Activated CD4-positive, CD25-positive, alpha-beta regulatory T cell treated with anti-CD3 and anti-CD28 coated beads, Interleukin-2, amount 50 U/mL, for 16 hours (primary cell): ENCODE data around the gene CCNK.

Source experiments
- DNase-seq: peaks from one replicate; pipeline ENCODE4 v3.0.0-alpha.2; 2020; ENCODE audit warnings: low read depth, low spot score

Gene CCNK

GRCh38 chr14:99480917-99481744 is at the start of gene CCNK:
CCNK (plus strand) TSS chr14:99481409; CDS start chr14:99492678, 11,269 bp downstream.
- DNase-seq = peak; percentile 100

- DNase-seq = no peak
Observed at GRCh38 chr14:99431986-99432385, 49.2 kb upstream of the CCNK start.

DNA sequence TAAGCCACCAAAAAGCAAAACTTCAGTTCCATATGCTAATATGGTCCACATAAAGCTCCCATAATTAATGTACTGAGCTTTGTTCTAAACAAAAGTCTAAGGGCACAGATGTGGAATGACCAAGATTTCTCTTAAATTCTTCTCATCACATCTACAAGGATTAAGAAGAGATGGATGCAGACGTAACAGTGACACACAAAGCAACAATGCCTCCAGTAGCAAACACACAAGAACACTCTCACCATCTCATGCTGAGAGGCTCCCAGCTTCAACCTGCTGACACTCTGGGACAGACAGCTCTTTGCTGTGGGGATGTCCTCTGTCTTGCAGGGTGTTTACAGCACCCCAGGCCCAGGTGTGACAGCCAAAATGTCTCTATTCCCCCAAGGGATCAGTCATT is 48.7 kb upstream of the CCNK start:
- DNase-seq = no peak

DNA sequence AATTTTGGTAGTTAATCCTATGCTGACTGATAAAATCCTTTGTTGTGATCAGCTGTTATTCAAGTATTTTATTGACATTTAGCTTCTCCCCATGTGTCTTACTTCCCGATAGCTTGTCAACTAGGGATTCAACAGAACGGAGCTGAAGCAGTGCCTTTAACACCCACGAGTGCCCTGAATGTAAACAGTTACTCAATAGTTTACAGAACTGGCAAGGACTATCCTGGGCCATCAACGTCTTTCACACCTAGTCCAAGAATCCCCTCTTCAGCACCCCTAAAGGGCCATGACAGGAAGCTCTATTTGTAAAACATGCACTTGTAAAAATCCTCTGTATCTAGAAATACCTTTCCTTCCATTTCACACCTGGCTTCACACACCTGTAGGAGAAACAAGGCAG is 45.9 kb upstream of the CCNK start:
- no peak for DNase-seq

- DNase-seq = no peak
Observed at GRCh38 chr14:99436247-99437180, 44.7 kb upstream of the CCNK start.

DNA sequence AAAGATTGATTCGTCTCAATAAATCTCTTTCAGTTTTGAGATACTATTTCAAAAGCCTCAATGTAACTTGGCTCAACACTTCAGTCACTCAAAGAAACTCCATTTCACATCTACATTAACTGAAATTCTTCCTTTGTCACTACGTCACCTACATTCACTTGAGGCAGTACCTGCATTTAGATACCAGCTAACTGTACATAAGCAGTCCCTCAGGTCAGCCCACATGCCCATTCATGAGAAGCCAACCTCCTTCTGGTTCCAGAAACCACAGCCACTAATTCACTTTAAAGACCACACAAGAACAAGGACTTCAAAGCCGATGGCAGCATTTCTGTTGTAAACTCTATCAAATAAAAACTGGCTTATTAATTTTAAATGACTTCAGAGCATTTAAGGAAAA is 43.5 kb upstream of the CCNK start:
- DNase-seq = no peak

GRCh38 chr14:99440278-99440677 is 40.9 kb upstream of the CCNK start:
- DNase-seq = no peak

- DNase-seq = no peak
Observed at GRCh38 chr14:99441157-99441870, 39.9 kb upstream of the CCNK start.

GRCh38 chr14:99441918-99442317 is 39.3 kb upstream of the CCNK start:
- DNase-seq = no peak

DNA sequence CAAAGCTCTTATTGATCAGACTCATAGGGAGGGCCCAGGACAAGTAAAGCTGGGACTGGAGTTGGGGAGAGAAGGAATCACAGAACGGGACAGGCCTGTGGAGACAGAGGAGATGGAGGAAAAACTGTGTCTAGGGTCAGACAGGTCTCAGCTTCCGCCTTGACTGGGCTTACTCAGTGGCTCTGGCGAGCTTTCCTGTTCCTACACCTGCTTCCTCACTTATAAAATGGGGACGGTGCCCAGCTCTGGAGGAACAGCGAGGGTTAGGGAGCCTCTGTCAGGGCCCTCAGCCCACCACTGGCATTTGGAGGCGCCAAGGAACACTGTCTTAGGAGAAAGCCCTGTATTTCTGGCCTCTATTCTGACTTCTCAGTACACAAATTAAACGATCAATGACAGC is 35.3 kb upstream of the CCNK start:
- no peak for DNase-seq

- no peak for DNase-seq
Observed at GRCh38 chr14:99447739-99448138, 33.5 kb upstream of the CCNK start.

- no peak for DNase-seq
Observed at GRCh38 chr14:99450266-99450665, 30.9 kb upstream of the CCNK start.

DNA sequence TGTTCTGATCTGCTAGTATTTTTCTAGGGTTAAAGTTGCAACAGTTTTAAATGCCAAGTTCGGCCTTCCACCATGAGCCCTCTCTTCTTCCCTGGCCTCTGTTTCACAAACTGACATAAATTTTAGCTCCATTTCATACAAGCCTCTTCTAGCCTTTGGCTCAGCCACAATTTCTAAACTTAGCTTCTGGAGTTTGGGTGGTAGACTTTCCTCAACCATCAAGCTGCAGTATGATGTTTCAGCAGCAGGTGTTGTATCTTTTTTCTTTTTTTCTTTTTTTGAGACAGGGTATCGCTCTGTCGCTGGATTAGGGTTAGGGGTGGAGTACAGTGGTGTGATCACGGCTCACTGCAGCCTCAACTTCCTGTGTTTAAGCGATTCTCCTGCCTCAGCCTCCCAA is 30.0 kb upstream of the CCNK start:
- DNase-seq = no peak

DNA sequence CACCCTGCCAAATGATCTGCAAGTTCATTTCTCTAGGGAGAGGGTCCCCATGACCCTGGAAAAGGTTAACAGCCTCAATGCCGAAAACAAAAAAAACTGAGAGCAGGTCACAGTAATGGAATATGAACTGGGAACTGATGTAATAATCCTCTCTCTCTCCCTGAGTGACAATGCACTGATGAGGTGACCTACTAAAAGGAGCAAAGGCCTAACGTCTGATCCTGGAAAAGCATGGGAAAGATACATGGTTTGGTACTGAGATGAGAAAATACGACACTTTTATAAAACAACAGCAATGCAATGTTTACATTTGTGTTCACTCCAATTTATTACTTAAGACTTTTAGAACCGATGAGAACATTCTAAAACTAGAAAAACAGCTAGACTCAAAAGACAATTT is 28.2 kb upstream of the CCNK start:
- DNase-seq = no peak

DNA sequence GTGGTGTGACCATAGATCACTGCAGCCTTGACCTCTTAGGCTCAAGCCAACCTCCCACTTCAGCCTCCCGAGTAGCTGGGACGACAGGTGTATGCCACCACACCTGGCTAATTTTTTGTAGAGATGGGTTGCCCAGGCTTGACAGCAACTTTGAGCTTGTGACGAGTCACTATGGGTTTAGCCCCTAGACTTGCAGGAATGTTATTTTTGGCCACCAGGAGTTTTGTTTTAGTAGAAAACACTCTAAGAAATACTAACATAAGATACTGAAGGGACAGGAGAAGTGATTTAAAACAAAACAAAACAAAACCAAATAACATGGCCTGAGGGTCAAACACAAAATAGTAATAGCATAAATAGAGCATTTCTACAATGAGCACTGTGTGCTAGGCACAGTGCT is 27.0 kb upstream of the CCNK start:
- no peak for DNase-seq

GRCh38 chr14:99459481-99460100 is 21.6 kb upstream of the CCNK start:
- no peak for DNase-seq

DNA sequence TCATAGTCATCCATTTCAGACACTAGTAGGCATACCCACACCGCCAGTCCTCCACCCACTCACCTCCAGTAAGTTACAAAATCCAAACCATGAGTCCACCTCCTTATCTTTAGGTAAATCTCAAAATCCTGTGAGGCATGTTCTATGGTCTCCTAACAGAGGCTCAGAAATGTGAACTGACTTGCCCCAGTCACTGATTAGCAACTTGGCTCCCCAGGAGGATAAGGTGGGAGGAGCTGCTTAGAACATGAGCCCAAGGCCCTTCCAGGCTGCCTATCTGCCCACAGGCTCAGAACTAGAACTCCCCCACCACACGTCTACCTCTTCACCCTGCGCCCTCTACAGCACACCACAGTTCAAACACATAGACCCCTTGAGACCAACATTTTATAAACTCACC is 20.4 kb upstream of the CCNK start:
- DNase-seq = no peak

GRCh38 chr14:99461411-99462085 is 19.7 kb upstream of the CCNK start:
- DNase-seq = no peak

DNA sequence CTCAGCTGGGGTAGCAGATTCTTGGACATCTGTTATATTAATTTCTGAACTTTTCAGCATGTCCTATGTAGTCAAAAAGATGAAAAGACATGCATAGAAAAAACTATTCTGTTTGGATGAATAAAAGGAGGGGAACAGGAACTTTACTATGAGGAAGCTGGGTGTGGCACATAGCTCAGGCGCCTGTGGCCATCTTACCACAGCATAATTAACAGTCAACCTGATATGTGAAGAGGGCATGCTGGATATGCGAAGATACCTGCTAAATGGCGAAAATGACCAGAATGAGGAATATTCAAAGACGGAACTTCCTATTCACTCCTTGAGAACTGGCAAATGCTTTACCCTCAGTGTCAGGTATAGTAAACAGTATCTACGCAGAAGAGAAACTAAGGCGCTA is 19.0 kb upstream of the CCNK start:
- DNase-seq = no peak

DNA sequence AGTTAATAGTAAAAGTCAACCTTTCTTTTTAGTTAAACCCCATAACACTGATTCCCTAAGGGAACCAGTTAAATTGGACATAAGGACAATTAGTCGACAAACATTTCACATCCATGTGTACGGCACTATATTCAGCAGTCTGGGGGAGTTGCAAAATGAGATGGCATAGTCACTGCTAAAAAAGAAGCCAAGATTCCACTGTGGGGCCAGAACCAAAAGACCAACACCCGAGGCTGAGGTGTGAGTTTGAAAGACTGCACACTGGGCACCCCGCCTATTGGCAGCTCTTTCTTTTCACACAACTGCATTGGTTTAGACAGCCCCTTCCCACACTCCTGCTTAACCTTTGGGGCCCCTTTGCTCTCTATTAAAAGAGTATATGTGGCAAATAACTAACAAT is 17.2 kb upstream of the CCNK start:
- DNase-seq = no peak

DNA sequence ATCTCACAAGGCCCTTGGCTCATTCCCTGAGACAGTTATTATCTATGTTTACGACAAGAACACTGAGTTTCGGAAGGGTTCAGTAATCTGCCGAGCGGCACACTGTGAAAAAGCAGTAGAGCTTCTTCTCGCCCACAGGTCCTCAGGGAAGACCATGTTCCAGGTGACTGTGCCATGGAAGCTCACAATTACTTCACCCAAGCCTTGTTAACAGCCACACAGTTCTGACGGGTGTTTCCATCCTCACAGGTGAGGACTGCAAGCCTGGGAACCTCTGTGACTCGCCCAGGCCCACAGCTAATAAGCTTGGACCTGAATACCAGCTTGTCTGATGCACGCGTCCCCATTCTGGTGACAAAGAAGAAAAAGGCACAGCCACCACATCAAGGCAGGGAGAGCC is 15.9 kb upstream of the CCNK start:
- no peak for DNase-seq
